NT2/D1 (cell line): Measurements from ENCODE around the gene IYD.

ENCODE experiments used
- SUZ12 ChIP-seq: IDR thresholded peaks from 2 replicates; pipeline ENCODE4 v1.6.1; 2011; ENCODE audit not compliant: insufficient read length, insufficient read depth; ENCODE audit errors: extremely low read depth
- YY1 ChIP-seq: IDR thresholded peaks from 2 replicates; pipeline ENCODE4 v1.6.1; 2011; ENCODE audit not compliant: insufficient read length, insufficient read depth
- ZNF274 ChIP-seq: IDR thresholded peaks from 2 replicates; pipeline ENCODE4 v1.6.1; 2011; ENCODE audit warnings: mild to moderate bottlenecking, low read depth, low read length

DNA sequence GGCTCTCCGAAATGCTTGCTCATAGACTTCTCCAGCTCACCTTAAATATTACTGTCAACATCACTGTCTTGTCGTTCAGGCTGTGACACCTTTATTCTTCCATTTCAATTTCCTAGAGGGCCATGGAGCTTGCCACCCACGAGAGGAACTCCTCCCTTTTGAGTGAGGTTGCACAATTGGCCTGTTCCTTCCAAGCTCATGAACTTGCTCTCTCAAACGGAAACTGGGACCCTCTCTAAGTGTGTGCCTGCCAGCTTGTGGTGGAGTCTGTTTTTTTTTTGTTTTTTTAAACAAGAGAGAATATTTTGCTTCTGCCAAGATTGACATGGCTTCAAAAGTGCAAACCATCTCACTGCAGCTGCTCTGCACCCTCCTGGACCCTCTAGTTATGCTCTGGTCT, 19.3 kb upstream of the IYD start:
- TF ChIP-seq SUZ12 (no peak), ZNF274 (no peak), YY1 (no peak)
